ENCODE measurements around the gene ST3GAL4.
"Not testable (repeated sequence)": the region's sequence is repeated elsewhere in the genome, so short reads cannot be mapped to it uniquely, and the experiment has no call there.

Gene ST3GAL4

DNA sequence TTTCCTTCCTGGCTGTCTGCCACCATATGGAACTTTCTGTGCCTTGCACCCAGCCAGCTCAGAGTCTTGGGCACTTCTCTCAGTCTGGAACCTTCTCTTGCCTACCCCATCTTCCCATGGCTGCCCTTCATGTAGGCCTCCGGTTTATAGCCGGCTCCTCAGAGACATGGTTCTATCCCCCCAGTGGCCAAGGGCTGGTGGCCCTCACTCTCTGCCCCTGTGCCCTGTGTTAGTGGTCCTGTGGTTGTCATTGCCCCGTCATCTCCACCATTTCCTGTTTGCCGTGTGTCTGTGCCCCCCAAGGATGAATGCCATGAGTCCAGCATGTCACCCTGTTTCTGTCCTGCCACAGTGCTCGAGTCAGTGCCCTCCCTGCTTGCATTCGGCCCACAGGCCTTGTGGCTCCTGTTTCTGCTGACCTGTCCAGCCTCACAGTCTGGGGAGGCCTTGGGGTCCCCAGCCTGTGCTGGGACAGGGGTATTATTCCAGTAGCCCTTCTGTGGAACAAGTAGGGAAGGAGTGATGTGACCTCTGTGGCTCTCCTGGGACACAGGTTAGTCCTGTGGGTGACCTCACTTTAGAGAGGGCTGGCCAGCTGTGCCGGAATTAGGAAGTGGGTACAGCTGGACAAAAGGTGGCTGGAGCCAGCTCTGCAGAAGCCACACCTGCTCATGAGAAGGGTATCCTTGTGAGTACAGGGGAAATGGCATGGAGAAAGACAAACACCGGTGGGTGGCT is 30.7 kb downstream of the ST3GAL4 start:
- H3K9me3 ChIP-seq (ENCODE audit: control insufficient read depth, low read length) = no peaks in the 10 kb centered on the region
- no peak for DNase-seq
- H3K27ac ChIP-seq (ENCODE audit: insufficient read depth, low read length, poor library complexity, severe bottlenecking) = no peak overlapping the region
- no peaks in the 10 kb centered on the region for H3K36me3 ChIP-seq (ENCODE audit: control insufficient read depth, insufficient read depth, low read length)
- H3K4me3 ChIP-seq (ENCODE audit: insufficient read depth, low read depth, low read length, poor library complexity, severe bottlenecking) = no peak overlapping the region
- no peaks in the 10 kb centered on the region for H3K4me1 ChIP-seq (ENCODE audit: control insufficient read depth, insufficient read depth, low read length, poor library complexity, severe bottlenecking)
- H3K27me3 ChIP-seq (replicated peaks; ENCODE audit: control insufficient read depth, insufficient read depth, low read length, poor library complexity, severe bottlenecking) = no peaks in the 10 kb centered on the region

- not testable (repeated sequence) for DNase-seq; H3K27ac ChIP-seq (ENCODE audit: insufficient read depth, low read length, poor library complexity, severe bottlenecking); H3K4me1 ChIP-seq (ENCODE audit: control insufficient read depth, insufficient read depth, low read length, poor library complexity, severe bottlenecking)
Measured at GRCh38 chr11:126386729-126387071, 31.2 kb downstream of the ST3GAL4 start.

GRCh38 chr11:126387857-126388256 is 32.4 kb downstream of the ST3GAL4 start:
- Histone ChIP-seq H3K9me3 (ENCODE audit: control insufficient read depth, low read length) (no peaks in the 10 kb centered on the region), H3K4me3 (ENCODE audit: insufficient read depth, low read depth, low read length, poor library complexity, severe bottlenecking) (no peak overlapping the region), H3K36me3 (ENCODE audit: control insufficient read depth, insufficient read depth, low read length) (no peaks in the 10 kb centered on the region), H3K27me3 (replicated peaks; ENCODE audit: control insufficient read depth, insufficient read depth, low read length, poor library complexity, severe bottlenecking) (no peaks in the 10 kb centered on the region), H3K27ac (ENCODE audit: insufficient read depth, low read length, poor library complexity, severe bottlenecking) (no peak overlapping the region), H3K4me1 (ENCODE audit: control insufficient read depth, insufficient read depth, low read length, poor library complexity, severe bottlenecking) (no peaks in the 10 kb centered on the region)
- no peak for DNase-seq

More at GRCh38 chr11:126386729-126387071, 31.2 kb downstream of the ST3GAL4 start:
- not testable (repeated sequence) for H3K4me3 ChIP-seq (ENCODE audit: insufficient read depth, low read depth, low read length, poor library complexity, severe bottlenecking); H3K27me3 ChIP-seq (replicated peaks; ENCODE audit: control insufficient read depth, insufficient read depth, low read length, poor library complexity, severe bottlenecking); H3K9me3 ChIP-seq (ENCODE audit: control insufficient read depth, low read length); H3K36me3 ChIP-seq (ENCODE audit: control insufficient read depth, insufficient read depth, low read length)

DNA sequence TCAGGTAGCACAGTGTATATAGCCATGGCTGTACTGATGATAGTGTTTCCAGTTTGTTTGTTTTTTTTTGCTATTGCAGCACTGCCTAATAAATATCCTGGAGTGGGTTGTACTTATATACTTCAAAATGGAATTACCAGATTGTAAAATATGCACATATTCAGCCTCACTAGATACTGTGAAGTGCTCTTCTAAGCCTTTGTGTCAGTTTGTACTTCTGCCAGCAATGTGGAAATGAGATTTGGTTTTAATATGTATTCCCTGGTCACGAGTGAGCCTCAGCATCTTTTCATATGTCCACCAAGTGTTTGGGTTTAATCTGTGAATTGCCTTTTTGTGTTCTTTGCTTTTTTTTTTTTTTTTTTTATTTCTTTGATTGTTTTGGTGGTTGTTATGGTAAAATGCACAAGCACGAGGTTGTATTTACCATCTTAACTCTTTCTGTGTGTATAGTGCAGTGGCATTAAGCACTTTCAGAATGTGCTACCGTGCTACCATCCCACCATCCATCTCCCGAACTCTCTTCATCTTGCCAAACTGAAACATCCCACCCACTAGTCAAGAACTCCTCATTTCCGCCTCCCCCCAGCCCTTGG is 34.9 kb downstream of the ST3GAL4 start:
- no peak overlapping the region for H3K27ac ChIP-seq (ENCODE audit: insufficient read depth, low read length, poor library complexity, severe bottlenecking)
- no peaks in the 10 kb centered on the region for H3K4me1 ChIP-seq (ENCODE audit: control insufficient read depth, insufficient read depth, low read length, poor library complexity, severe bottlenecking)
- H3K36me3 ChIP-seq (ENCODE audit: control insufficient read depth, insufficient read depth, low read length) = no peaks in the 10 kb centered on the region
- H3K4me3 ChIP-seq (ENCODE audit: insufficient read depth, low read depth, low read length, poor library complexity, severe bottlenecking) = no peak overlapping the region
- H3K9me3 ChIP-seq (ENCODE audit: control insufficient read depth, low read length) = no peaks in the 10 kb centered on the region
- no peaks in the 10 kb centered on the region for H3K27me3 ChIP-seq (replicated peaks; ENCODE audit: control insufficient read depth, insufficient read depth, low read length, poor library complexity, severe bottlenecking)
- DNase-seq = no peak

GRCh38 chr11:126391286-126391954 is 35.9 kb downstream of the ST3GAL4 start:
- Histone ChIP-seq H3K4me1 (ENCODE audit: control insufficient read depth, insufficient read depth, low read length, poor library complexity, severe bottlenecking) (no peaks in the 10 kb centered on the region), H3K4me3 (ENCODE audit: insufficient read depth, low read depth, low read length, poor library complexity, severe bottlenecking) (no peak overlapping the region), H3K36me3 (ENCODE audit: control insufficient read depth, insufficient read depth, low read length) (no peaks in the 10 kb centered on the region), H3K27me3 (replicated peaks; ENCODE audit: control insufficient read depth, insufficient read depth, low read length, poor library complexity, severe bottlenecking) (no peaks in the 10 kb centered on the region), H3K9me3 (ENCODE audit: control insufficient read depth, low read length) (no peaks in the 10 kb centered on the region), H3K27ac (ENCODE audit: insufficient read depth, low read length, poor library complexity, severe bottlenecking) (no peak overlapping the region)
- DNase-seq = no peak

DNA sequence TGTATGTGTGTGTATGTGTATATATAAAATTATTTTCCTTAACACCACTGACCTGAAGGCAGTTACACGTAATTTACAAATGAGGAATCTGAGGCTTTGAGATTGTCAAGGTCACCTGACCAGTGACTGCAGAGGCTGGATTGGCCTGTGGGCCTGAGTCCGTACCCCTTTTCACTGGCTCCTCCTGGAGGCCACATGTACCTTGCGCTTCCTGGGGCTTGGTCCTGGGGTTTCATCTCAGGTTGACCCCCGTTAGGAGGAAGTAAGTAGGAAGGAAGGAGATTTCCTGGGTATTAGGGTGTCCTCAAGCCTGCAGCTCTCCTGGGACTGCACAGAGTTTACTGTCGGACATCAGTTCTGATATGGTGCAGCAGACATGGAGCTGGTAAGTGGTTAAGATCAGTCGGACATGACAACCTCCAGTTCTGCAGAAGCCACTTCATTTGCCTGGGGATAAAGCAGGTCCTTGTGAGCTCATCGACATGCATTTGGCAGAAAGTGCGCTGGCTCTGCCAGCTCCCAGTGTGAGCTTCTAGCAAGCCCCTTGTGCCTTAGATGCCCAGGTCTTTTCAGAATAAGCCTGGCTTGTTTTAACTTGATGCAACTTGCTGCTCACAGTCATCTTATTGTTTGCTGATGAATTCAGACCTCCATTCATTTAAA is 36.6 kb downstream of the ST3GAL4 start:
- Histone ChIP-seq H3K27me3 (replicated peaks; ENCODE audit: control insufficient read depth, insufficient read depth, low read length, poor library complexity, severe bottlenecking) (no peaks in the 10 kb centered on the region), H3K4me1 (ENCODE audit: control insufficient read depth, insufficient read depth, low read length, poor library complexity, severe bottlenecking) (no peaks in the 10 kb centered on the region), H3K4me3 (ENCODE audit: insufficient read depth, low read depth, low read length, poor library complexity, severe bottlenecking) (no peak overlapping the region), H3K9me3 (ENCODE audit: control insufficient read depth, low read length) (no peaks in the 10 kb centered on the region), H3K27ac (ENCODE audit: insufficient read depth, low read length, poor library complexity, severe bottlenecking) (no peak overlapping the region), H3K36me3 (ENCODE audit: control insufficient read depth, insufficient read depth, low read length) (no peaks in the 10 kb centered on the region)
- DNase-seq = no peak

DNA sequence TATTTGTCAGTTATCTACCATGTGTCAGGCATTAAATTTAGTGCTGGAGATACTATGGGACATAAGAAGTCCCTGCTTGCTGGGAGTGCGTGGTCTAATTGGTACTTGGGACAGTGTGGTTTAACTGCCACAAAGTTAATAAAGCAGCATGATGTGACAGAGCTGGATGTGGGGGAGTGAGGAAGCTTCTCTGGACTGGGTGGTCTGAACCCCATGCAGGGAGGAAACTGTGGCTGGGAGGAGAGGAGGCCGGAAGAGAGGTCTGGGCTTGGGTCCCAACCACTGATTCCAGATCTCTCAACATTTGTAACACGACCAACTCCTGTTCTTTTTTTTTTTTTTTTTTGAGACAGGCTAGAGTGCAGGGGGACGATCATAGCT is 37.1 kb downstream of the ST3GAL4 start:
- H3K4me1 ChIP-seq (ENCODE audit: control insufficient read depth, insufficient read depth, low read length, poor library complexity, severe bottlenecking) = no peaks in the 10 kb centered on the region
- no peak for DNase-seq
- H3K27me3 ChIP-seq (replicated peaks; ENCODE audit: control insufficient read depth, insufficient read depth, low read length, poor library complexity, severe bottlenecking) = no peaks in the 10 kb centered on the region
- H3K27ac ChIP-seq (ENCODE audit: insufficient read depth, low read length, poor library complexity, severe bottlenecking) = no peak overlapping the region
- no peaks in the 10 kb centered on the region for H3K9me3 ChIP-seq (ENCODE audit: control insufficient read depth, low read length)
- H3K36me3 ChIP-seq (ENCODE audit: control insufficient read depth, insufficient read depth, low read length) = no peaks in the 10 kb centered on the region
- no peak overlapping the region for H3K4me3 ChIP-seq (ENCODE audit: insufficient read depth, low read depth, low read length, poor library complexity, severe bottlenecking)

GRCh38 chr11:126393143-126393542 is 37.7 kb downstream of the ST3GAL4 start:
- Histone ChIP-seq H3K9me3 (ENCODE audit: control insufficient read depth, low read length) (no peaks in the 10 kb centered on the region), H3K27ac (ENCODE audit: insufficient read depth, low read length, poor library complexity, severe bottlenecking) (no peak overlapping the region), H3K4me3 (ENCODE audit: insufficient read depth, low read depth, low read length, poor library complexity, severe bottlenecking) (no peak overlapping the region), H3K4me1 (ENCODE audit: control insufficient read depth, insufficient read depth, low read length, poor library complexity, severe bottlenecking) (no peaks in the 10 kb centered on the region), H3K27me3 (replicated peaks; ENCODE audit: control insufficient read depth, insufficient read depth, low read length, poor library complexity, severe bottlenecking) (no peaks in the 10 kb centered on the region), H3K36me3 (ENCODE audit: control insufficient read depth, insufficient read depth, low read length) (no peaks in the 10 kb centered on the region)
- DNase-seq = no peak

GRCh38 chr11:126394036-126394435 is 38.5 kb downstream of the ST3GAL4 start:
- no peak overlapping the region for H3K4me3 ChIP-seq (ENCODE audit: insufficient read depth, low read depth, low read length, poor library complexity, severe bottlenecking)
- H3K27me3 ChIP-seq (replicated peaks; ENCODE audit: control insufficient read depth, insufficient read depth, low read length, poor library complexity, severe bottlenecking) = no peaks in the 10 kb centered on the region
- no peaks in the 10 kb centered on the region for H3K4me1 ChIP-seq (ENCODE audit: control insufficient read depth, insufficient read depth, low read length, poor library complexity, severe bottlenecking)
- no peaks in the 10 kb centered on the region for H3K36me3 ChIP-seq (ENCODE audit: control insufficient read depth, insufficient read depth, low read length)
- DNase-seq = no peak
- no peaks in the 10 kb centered on the region for H3K9me3 ChIP-seq (ENCODE audit: control insufficient read depth, low read length)
- H3K27ac ChIP-seq (ENCODE audit: insufficient read depth, low read length, poor library complexity, severe bottlenecking) = no peak overlapping the region

DNA sequence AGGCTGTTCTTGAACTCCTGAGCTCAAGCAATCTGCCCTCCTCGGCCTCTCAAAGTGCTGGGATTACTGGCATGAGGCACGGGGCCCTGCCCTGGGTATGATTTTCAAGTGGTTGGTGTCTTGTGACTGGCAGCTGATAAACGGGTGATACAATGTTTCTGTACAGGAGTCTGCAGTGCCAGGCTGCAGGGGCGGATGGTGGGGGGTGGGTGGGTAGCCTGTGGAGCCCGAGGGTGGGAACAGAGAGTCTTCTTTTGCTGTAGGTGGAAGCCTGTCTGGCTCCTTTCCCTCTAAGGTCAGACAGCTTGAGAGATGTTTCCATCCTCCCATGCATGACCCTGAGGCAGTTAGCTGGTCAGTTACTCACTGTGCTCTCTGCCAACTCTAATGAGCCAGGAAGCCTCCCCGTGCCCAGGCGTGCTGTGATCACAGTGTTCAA is 39.2 kb downstream of the ST3GAL4 start:
- H3K36me3 ChIP-seq (ENCODE audit: control insufficient read depth, insufficient read depth, low read length); DNase-seq; H3K27ac ChIP-seq (ENCODE audit: insufficient read depth, low read length, poor library complexity, severe bottlenecking); H3K4me1 ChIP-seq (ENCODE audit: control insufficient read depth, insufficient read depth, low read length, poor library complexity, severe bottlenecking); H3K9me3 ChIP-seq (ENCODE audit: control insufficient read depth, low read length); H3K27me3 ChIP-seq (replicated peaks; ENCODE audit: control insufficient read depth, insufficient read depth, low read length, poor library complexity, severe bottlenecking); H3K4me3 ChIP-seq (ENCODE audit: insufficient read depth, low read depth, low read length, poor library complexity, severe bottlenecking): not testable (repeated sequence)
